Endothelial cell of umbilical vein (primary cell): ENCODE results near the gene CA14.

Source experiments
- POLR2AphosphoS5 ChIP-seq: IDR thresholded peaks from 2 replicates; pipeline ENCODE4 v1.6.1; 2012; ENCODE audit warnings: low read depth, mild to moderate bottlenecking, control low read depth, low read length, moderate library complexity; ENCODE audit not compliant: insufficient read depth
- TF ChIP-seq, protein P1 (sequence below), 2 donors: IDR thresholded peaks; 1 replicate in 1 of 2; 2 replicates in 1 of 2; pipeline ENCODE4 v1.5.1; 2011; ENCODE audit warnings: low read length in 2 of 2, mild to moderate bottlenecking in 2 of 2, moderate library complexity in 2 of 2, control low read depth in 1 of 2, inconsistent platforms in 1 of 2, low read depth in 1 of 2; ENCODE audit not compliant: insufficient read depth in 1 of 2; ENCODE audit errors: extremely low read depth in 1 of 2

DNA sequence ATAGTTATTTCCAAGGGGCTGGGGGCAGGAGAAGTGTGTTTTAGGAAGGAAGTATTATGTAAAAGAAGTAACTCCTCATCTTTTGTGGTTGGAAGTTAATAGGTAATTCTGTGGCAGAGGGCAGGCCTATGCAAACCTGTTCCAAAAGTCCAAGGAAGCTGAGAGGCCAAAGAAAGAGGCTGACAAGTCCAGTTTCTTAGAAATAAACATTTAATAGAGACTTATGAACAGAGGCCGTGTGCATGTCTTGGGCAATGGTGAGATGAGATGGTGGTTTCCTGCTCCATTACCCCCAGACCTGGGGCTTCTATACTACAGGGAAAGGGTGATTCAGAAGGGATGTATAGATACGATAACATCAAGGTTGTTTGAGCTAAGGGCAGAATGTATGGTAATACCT, 7.6 kb upstream of the CA14 start:
- TF ChIP-seq, protein P1, sequence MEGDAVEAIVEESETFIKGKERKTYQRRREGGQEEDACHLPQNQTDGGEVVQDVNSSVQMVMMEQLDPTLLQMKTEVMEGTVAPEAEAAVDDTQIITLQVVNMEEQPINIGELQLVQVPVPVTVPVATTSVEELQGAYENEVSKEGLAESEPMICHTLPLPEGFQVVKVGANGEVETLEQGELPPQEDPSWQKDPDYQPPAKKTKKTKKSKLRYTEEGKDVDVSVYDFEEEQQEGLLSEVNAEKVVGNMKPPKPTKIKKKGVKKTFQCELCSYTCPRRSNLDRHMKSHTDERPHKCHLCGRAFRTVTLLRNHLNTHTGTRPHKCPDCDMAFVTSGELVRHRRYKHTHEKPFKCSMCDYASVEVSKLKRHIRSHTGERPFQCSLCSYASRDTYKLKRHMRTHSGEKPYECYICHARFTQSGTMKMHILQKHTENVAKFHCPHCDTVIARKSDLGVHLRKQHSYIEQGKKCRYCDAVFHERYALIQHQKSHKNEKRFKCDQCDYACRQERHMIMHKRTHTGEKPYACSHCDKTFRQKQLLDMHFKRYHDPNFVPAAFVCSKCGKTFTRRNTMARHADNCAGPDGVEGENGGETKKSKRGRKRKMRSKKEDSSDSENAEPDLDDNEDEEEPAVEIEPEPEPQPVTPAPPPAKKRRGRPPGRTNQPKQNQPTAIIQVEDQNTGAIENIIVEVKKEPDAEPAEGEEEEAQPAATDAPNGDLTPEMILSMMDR (IDR thresholded peaks at IDR 0.05; ENCODE audit: extremely low read depth in 1 of 2, insufficient read depth in 1 of 2, low read depth in 1 of 2, low read length in 2 of 2), result no peak
- TF ChIP-seq POLR2AphosphoS5, result no peak
